GM18499 (cell line): ENCODE data around the gene MFSD12.
"Not testable (repeated sequence)": the region's sequence is repeated elsewhere in the genome, so short reads cannot be mapped to it uniquely, and the experiment has no call there.

Experiments used
- ATAC-seq: cut with Tn5 transposase; IDR thresholded peaks from one replicate; pipeline ENCODE4 v1.9.1; 2021; ENCODE audit warnings: moderate number of reproducible peaks; ENCODE audit not compliant: insufficient read depth, unreplicated experiment

MFSD12 gene

DNA sequence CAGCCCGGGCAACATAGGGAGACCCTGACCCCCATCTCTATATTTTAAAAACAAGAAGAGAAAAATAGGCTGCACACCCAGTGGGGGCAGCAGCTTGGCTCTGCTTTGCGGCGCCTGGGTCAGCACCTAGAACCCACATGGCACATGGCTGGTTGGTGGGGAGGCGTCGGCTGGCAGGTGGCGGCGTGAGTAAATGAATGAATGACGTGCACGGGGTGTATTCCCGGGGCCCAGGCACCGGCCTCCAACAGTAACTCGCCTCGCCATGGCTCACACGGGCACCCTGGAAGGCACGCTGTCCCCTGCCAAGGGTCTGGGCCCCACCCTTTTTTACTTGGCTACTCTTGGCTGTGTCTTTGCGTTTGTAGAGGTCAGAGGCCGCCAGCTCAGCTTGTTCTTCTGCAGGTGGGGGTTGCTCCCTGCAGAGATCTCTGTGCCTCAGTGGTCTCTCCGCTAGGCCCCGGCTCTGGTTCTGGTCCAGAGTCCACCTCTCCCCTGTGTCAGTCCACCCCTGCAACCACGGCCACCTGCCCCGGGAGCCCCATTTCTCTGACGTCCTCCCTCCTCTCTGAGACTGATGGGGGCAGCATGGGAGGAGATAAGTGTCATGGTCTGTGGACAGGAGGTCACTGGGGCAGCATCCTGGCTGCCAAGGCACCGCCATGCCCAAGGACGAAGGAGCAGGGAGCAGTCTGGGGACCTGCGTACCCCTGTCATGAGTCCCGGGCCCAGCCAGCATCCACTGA lies 45.7 kb downstream of the MFSD12 start:
- ATAC-seq = no peak

DNA sequence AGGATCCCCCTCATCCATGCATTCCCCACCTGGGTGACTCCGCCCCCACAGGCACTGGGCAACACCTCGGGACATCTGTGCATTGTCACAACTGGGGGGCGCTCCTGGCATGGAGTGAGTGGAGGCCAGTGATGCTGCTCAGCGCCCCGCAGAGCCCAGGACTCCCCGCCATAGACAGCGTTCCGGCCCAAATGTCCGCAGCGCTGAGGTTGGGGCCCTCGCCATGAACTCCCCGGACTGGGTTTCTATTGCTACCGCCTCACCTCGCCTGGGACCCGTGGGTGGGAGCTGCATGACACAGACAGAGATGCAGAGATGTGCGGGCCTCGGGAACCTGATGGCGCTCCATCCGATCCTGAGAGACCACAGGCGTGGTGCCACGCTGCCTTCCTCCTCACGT lies 46.7 kb downstream of the MFSD12 start:
- no peak for ATAC-seq

DNA sequence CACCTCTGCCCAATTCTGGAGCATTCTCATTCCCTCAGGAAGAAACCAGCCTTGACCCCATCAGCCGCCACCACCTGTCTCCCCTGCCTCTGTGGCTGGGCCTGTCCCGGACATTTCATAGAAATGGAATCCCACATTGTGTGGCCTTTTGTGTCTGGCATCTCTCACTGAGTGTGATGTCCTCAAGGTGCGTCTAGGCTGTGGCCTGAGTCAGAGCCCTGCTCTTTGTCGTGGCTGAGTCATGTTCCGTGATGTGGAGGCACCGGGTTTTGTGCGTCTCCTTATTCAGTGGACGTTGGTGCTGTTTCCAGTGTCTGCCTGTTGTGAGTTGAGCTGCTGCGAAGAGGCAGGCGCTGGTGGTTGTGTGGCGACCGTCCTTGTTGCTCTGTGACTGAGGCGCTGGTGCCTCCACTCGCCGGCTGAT lies 47.8 kb downstream of the MFSD12 start:
- ATAC-seq = no peak

DNA sequence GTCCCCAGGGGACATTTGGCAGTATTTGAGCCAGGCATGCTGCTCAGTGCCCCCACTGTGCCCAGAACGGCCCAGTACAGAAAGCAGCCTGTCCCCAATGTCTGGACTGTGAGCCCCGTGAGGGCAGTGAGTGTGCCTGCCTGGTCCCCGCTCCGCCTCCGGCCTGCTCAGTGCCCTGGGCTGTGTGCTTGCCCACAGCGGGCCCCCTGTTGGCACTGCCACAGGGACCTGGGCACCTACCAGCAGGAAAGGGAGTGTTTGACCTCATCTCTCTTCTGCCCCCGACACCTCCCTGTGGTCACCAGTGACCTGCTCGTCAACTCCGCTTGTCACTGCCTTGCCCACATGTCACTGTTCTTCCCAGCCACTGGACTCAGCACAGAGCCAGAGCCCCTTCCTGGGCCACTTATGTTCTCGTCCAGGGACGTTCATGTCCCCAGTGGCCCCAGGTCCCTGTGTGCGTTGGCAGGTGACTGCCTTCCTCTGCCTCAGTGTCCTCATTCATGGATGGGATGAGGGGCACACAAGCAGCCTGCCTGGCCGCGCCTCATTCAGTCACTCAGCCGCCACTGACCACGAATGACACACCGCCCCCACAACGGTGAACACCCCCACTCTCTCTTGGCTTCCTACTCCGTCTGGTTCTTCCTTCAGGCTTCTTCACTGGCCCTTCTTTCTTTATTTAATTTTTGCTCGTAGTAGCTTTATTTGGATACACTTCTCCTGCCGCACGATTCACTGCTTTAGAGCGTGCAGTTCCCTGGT lies 48.4 kb downstream of the MFSD12 start:
- no peak for ATAC-seq

DNA sequence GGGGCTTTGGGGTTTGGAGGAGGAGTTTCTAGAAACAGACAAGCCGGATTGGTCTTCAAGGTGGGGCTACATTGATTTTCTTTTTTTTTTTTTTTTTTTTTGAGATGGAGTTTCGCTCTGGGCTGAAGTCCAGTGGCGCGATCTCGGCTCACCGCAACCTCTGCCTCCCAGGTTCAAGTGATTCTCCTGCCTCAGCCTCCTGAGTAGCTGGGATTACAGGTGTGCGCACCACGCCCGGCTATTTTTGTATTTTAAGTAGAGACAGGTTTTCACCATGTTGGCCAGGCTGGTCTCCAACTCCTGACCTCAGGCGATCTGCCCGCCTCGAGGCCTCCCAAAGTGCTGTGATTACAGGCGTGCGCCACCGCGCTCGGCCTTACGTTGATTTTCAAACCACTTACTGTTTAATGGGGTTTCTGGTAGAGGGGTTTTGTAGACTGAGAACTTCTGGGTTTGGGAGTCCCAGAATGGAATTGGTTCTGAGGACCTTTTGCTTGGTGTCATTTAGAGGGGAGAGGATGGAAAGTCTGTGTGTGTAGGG lies 49.2 kb downstream of the MFSD12 start:
- not testable (repeated sequence) for ATAC-seq

DNA sequence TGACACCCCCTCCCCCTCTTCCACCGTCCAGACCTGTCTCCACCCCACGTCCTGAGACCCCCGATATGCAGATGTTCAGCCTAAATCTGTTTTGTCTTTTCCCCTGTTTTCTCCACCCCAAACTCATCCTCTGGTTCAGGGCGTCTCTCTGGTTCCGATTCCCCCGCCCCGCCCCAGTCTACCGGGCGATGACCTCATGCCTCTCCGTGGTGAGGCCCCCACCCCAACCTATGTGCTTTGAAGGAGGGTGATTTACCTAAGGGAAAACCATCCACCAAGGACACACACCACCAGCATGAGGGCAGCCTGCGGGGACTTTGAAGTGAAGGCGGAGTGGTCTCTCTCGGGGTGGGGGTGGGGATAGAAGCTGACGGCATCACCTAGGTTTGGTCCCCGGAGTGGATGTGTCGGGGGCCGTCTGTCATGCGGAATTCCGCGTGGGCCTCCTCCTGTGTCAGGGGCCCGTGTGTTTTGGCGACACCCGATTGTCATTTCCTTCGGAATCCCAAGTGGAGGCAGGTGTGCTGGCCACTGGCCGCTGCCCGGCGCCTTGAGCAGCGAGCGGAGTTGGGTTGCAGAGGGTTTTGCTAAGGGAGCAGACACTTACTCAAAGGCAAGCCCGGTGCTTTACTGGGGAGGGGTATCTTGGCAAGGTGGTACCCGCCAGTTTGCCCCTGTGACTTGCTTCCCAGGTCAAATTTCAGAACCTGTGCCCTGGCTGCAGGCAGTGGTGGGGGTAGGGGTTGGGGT lies 49.8 kb downstream of the MFSD12 start:
- no peak for ATAC-seq

DNA sequence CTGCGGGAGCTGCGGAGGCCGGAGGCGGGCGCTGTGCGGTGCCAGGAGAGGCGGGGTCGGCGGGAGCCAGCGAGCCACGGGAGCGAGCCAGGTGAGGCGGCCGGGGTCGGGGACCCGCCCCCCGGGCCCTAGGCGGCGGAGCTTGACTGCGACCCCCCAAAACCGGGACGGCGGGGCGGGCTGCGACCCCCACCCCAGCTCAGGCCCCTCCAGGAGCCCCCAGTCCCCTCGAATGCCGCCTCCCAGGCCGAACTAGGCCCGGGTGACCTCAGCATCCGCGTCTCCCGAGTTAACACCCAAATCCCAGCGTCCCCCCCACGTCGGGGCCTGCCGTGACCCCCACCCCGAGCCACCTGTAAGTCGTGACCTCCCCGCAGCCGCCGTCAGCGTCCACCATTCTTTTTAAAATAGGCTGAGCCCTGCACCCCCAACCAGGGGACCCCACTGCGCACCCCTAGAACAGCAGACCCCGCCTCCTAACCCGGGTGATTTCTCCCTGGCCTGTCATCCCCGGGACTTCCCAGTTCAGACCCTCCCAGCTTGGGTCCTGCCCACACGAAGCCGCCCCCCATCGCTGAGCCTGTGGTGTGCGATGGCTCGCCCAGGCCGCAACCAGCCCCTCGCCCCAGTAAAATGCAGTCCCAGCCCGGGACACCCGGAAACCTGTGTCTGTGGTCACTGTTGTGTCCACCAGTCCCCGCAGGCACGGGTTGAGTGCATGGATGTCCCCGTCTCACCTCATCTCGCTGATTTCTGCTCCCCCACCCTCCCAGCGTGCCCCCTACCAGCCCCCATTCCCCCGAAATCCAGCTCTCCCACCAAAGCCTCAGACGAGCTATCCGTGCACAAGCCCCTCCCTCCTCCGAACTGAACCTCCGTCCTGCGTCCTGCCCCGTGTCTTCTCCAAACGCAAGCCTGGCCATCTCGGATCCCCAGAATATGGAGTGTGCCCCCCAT lies 50.7 kb downstream of the MFSD12 start:
- ATAC-seq = peak; percentile 15

DNA sequence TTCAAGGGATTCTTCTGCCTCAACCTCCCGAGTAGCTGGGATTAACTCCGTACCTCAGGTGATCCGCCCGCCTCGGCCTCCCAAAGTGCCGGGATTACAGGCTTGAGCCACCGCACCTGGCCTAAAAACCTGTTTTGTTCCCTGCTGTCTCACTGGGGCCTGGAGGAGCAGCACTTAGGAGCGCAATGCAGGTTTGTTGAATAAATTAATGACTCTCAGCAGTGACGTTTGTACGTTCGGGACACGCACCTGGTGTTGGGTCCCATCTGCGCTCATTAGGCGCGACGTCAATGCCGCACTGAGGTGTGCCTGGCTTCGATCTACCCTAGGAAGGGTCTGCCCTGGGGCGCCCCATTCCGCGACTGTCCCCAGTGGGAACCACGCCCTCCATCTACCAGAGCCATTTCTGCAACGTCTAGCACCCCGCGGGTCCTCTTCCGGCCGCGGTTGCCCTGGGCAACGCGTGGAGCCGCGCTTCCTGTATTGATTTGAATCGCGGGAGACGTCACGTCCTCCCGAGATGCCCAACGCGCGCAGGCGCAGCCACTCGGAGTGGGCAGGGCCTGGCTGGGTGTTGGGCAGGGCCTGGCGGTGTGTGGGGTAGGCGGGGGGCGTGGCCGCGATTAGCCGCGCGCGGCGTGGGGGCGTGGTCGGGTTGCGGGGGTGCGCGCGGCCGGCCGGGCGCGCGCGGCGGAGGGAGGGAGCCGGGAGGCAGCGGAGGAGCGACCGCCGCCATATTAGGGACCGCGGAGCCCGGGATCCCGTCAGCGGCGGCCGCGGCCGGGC lies 51.6 kb downstream of the MFSD12 start, which contains the start of gene FZR1:
Gene FZR1, plus strand, starts transcription at position 714 of the 786 bp plus-strand sequence. CDS start 16,679 bp downstream, outside the sequence.
- peak; percentile 77 for ATAC-seq

DNA sequence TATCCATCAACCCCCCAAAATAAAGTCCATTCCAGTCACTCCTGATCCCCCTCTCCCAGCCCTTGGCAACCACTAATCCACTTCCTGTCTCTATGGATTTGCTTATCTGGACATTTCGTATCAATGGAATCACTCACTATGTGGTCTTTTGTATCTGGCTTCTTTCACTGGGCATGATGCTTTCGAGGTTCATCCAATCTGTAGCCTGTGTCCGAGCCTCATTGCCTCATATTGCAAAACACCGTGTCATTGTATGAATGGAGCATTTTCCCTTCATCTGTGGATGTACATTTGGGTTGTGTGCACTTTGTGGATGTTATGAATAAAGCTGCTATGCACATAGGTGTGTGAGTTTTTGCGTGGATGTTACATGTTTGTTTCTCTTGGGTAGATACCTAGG lies 52.7 kb downstream of the MFSD12 start:
- no peak for ATAC-seq

DNA sequence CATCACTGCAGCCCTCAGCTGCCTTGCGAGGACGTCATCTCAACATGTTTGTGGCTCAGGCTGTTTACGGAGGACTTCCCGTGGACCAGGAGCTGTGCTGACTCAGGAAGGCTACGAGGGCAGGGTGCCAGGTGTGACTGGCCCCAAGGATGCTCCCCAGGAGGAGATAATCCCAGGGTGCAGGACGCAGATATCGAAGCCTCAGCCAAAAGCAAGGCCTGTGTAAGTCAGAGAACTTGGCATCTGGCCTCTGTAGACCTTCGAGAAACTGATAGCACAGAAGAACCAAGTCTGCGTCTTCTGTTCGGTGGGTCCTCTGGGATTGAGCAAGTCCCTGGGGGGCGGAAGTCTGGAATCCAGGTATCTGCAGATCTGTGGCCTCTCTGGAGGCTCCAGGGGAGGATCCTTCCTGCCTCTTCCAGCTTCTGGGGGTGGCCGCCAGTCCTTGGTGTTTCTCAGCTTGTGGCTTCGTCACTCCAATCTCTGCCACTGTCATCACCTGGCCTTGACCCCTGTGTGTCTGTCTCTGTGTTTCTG lies 54.3 kb downstream of the MFSD12 start:
- ATAC-seq = no peak

DNA sequence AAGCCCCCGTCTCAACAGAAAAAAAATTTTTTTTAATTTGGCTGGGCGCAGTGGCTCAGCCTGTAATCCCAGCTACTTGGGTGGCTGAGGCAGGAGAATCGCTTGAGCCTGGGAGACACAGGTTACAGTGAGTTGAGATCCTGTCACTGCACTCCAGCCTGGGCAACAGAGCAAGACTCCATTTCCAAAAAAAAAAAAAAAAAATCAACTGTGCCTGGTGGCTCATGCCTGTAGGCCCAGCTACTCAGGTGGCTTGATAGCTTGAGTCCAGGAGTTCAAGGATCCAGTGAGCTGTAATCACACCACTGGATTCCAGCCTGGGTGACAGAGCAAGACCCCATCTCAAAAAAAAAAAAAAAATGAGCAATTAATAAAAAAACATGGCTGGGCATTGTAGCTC lies 55.6 kb downstream of the MFSD12 start:
- ATAC-seq = no peak

DNA sequence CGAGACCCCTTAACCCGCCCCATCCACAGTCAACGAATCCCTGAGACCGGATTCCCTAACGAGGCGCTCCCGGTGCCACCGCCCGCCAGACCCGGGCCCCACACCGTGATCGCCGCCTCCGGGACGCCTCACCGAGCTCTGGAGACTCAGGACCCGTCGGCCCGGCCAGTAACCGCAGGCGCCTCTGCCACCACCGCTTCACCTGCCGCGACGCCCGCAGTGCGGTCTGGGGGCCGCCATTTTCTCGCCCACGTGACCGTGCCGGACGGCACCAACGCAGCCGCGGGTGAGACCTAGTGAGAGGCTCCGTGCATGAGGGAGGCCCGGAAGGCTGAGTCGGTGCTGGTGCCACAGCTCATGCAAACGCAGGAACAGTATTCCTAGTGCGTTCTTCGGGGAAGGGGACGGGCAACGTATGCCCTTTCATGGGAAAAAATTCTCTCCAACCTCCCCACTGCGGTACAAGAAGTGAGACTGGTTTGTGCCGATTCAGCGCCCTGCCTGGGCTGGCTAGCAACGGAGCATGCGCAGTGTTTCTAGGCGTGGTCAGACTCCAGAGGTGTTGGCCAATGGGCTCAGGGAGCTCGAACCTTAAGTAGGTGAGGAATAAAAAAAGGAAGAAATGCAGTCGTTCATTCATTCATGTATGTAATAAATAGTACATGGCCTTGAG lies 56.8 kb downstream of the MFSD12 start, which contains the start of gene DOHH:
Gene DOHH, minus strand, starts transcription at position 246 of the 673 bp plus-strand sequence. CDS start 3,860 bp downstream, outside the sequence.
- ATAC-seq = peak; percentile 76

DNA sequence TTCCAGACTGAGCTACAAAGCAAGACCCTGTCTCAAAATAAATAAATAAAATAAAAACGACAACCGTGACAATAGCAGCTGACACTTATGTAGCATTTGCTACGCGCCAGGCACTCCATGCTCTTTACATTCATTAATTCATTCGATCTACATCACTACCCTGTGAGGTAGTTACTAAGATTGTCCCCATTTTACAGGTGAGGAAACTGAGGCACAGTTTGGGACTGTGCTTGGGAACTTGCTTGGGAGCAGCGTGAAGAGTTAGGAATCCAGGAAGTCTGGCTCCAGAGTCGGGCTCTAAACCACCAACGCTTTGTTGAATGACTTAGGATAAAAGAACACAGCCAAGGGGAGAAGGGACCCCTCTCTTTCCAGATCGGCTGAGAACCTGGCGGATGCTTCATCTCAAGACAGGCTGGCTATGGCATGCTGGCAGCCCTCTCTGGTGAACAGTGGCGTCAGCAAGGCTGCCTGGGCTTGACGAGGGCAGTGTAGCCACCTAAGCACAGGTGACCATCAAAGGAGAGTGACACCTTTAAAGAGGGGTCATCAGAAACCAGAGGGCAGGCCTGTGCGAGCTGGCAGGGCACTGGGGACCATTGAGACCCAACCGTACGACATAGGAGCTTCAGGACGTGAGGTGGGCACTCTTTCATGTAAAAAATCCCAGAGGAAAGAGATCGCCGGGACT lies 57.5 kb downstream of the MFSD12 start:
- ATAC-seq = no peak

DNA sequence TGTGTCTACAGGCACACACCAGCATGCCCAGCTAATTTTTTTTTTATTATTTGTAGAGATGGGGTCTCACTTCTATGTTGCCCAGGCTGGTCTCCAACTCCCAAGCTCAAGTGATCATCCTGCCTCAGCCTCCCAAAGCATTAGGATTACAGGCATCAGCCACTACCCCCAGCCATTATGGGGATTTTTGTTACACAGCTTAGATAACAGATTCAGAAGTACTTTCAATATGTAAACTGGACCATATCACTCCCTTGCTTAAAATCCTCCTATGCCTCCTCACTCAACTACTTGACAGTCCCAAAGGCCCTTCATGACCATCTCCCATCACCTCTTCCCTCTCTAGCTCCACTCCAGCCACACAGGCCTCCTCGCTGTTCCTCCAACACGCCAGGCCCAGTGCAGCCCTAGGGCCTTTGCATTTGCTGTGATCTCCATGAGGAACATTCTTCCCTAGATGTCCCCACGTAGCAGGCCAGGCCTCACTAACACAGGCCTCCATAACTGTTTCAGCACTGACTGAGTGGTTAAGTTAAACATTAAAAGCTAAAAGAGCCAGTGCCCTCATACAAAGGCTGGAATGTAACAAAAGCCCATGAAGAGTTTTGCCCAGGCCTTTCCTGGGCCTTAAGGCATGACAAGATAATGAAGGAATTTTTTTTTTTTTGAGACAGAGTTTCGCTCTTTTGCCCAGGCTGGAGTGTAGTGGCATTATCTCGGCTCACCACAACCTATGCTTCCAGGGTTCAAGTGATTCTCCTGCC lies 59.4 kb downstream of the MFSD12 start:
- ATAC-seq = no peak

DNA sequence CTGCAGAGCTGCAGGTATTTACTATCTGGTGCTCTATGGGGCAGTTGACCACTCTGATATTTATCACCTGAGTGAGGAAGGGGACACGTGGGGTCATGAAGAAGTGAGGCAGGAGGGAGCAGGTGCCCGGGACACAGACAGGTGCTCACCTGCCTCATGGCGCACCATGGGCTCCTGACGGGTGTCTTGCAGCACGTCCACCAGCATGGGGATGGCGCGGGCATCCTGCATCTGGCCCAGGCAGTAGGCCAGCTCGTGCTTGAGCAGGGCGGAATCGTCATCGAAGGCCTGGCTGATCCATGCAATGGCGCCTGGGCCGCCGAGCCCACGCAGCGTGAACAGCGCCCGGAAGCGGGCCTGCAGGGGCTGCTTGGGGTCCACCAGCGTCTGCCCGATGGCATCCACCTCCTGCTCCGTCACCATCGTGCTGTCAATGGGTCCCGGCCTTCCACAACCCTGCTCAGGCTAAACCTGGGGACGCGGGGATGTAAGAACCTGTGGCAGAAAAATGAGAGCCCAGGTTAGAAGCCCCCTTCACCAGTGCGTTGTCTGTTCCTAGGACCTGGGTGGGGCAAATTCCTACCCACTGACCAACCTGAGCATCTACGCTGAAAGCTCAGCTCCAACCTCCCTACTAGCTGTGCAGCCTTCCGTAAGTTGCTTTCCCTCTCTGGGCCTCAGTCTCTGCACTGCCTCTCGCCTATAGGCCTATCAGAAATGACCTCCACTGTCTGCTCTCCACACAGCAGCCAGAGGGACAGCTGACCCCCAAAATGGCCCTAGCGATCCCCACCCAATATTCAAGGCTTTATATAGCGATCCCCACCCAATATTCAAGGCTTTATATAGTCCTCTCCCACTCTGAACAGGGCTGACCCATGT lies 60.8 kb downstream of the MFSD12 start:
- ATAC-seq = no peak

DNA sequence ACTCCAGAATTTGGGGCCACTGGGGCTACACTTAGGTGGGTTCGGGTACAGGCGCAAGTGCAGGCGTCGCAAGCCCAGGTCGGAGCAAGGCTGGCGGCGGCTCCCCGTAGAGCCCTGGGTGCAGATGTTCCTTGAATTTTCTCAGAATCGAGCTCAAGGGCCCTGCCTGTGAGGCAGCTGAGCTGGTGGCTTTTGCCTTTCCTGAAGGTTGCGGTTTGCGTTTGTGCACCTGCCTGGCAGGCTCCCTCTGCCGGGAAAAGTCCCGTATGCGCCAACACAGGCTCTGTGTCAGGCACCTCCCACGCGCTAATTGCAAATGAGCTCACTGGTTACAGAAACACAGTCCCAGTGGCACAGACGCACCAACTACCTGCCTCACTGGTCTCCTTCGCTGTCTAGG lies 62.8 kb downstream of the MFSD12 start:
- ATAC-seq = no peak
